GM21825 (cell line): ENCODE data around the gene ZNF283.
"Not testable (repeated sequence)": the region's sequence is repeated elsewhere in the genome, so short reads cannot be mapped to it uniquely, and the experiment has no call there.

Source experiments
- ATAC-seq: cut with Tn5 transposase; IDR thresholded peaks from one replicate; pipeline ENCODE4 v1.9.1; 2021; ENCODE audit warnings: mild to moderate bottlenecking, moderate library complexity; ENCODE audit not compliant: unreplicated experiment

The ZNF283 gene

GRCh38 chr19:43847884-43848283 is 20.8 kb downstream of the ZNF283 start:
- no peak for ATAC-seq

DNA sequence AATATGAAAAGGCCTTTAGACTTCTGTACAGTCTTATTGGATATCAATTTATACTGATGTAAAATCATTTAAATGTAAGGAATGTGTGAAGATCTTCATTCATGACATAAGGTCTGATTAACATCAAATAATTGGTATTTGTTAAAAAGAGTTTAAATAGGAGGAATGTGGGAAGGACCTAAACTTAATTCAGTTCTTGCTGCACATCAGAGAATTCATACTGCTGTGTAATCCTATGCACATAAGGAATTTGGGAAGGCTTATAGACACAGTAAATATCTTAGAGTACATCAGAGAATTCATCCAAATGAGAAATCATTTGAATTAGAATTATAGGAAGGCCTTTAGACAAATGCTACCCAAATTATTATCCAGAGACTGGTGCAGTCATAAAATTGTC is 21.7 kb downstream of the ZNF283 start:
- no peak for ATAC-seq

DNA sequence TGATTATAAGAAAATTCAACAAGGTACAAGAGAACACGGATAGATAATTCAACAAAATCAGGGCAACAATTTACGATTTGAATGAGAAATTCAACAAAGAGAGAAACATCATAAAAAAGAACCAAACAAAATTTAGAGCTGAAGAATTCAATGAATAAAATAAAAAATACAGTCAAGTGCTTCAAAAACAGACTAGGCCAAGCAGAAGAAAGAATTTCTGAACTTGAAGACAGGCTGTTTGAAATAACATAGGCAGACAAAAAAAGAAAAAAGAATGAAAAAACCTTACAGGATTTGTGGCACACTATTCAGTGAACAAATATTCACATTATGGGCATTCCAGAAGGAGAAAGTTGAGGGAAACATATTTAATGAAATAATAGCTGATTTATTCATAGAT is 31.1 kb downstream of the ZNF283 start:
- no peak for ATAC-seq

DNA sequence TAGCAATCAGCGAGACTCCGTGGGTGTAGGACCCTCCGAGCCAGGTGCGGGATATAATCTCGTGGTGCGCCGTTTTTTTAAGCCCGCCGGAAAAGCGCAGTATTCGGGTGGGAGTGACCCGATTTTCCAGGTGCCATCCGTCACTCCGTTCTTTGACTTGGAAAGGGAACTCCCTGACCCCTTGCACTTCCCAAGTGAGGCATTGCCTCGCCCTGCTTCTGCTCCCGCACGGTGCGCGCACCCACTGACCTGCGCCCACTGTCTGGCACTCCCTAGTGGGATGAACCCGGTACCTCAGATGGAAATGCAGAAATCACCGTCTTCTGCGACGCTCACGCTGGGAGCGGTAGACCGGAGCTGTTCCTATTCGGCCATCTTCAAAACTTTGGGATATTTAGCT is 39.8 kb downstream of the ZNF283 start:
- ATAC-seq = not testable (repeated sequence)

DNA sequence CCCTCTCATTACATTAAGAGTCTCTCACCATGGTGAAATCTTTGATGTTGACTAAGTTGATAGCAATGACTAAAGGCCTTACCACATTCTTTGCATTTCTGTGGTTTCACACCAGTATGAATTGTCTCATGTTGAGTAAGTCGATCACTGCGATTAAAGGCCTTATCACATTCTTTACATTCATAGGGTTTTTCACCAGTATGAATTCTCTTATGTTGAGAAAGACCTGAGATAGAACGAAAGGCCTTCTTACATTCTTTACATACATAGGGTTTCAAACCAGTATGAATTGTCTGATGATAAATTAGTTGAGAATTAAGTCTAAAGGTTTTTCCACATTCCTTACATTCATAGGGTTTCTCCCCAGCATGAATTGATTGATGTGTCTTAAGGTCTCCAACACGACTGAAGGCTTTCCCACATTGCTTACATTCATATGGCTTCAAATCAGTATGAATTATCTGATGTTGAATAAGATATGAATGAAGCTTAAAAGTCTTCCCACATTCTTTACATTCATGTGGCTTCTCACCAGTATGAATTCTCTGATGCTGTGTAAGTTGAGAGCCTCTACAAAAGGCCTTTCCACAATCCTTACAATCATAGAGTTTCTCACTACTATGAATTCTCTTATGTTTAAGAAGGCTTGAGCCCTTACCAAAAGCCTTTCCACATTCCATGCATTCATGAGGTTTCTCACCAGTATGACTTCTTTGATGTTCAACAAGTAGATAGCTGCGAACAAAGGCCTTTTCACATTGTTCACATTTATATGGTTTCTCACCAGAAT is 45.6 kb downstream of the ZNF283 start:
- ATAC-seq = no peak

DNA sequence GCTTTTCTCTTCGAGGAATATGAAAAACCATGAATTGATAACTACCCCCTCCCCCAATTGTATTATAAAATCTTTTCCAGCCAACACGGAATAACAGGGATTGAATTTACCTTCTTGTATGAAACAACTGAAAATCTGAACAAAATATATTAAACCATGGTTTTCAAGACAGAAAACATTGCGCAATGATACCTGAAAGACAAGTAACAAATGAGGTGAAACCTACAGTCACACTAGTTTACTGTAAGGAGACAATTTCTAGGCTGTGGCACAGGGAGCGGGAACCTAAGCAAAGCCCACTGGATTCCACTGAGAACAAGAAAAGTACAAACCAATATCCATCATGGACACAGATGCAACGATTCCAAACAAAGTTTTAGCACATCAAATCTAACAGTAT is 53.4 kb downstream of the ZNF283 start:
- ATAC-seq = no peak

DNA sequence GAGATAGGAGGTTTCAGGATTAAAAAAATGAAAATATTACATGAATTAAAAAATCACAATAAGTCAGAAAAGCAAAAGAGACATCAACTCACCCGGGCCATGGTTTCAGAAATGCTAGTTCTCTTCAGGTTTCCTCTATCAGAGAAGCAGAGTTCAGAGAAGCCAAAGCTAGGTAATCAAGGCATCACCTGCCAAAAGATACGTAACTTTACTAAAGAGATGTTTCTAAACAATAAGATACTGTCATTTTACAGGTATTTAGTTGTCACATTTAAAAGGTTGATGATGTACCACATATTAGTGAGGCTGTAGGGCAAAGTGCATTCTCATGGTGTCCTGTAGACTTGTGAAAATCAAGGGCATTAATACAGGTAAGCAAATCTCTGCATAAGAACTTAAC is 56.7 kb downstream of the ZNF283 start, which contains the start of gene ZNF404:
ZNF404 (minus strand) TSS at position 101 of the 400 bp plus-strand sequence.
- no peak for ATAC-seq

- ATAC-seq = no peak
Observed at GRCh38 chr19:43895727-43896308, 68.7 kb downstream of the ZNF283 start.
